Activated CD8-positive, alpha-beta memory T cell treated with anti-CD3 and anti-CD28 coated beads for 36 hours (primary cell): Measurements from ENCODE around the gene MLXIP. TPM values are rescaled to one million over a fixed set of nuclear protein-coding genes. Genes with fewer than 3 reads are reported as not detected.
"Not testable (repeated sequence)": the region's sequence is repeated elsewhere in the genome, so short reads cannot be mapped to it uniquely, and the experiment has no call there.

Source experiments
- CTCF ChIA-PET: fragments of 350-600 bp; sonication (Branson Sonifier 250); formaldehyde crosslinking; loops from one replicate; lab custom pipeline; 2021; ENCODE audit warnings: antibody characterized with exemption; lab: Charles Lee
- POLR2A ChIA-PET: fragments of 350-600 bp; sonication (Branson Sonifier 250); formaldehyde crosslinking; loops from one replicate; lab custom pipeline; 2021; ENCODE audit warnings: antibody characterized with exemption; lab: Charles Lee
- total RNA-seq, 2 experiments: library from RNA; stranded (reverse); gene quantifications; one replicate each; pipeline ENCODE4 v1.2.3, GENCODE V29; 2021

The MLXIP gene
- total RNA-seq, 2 experiments from 2014 or later, result 32.2 to 32.5 TPM

GRCh38 chr12:122104844-122105243 lies 26.3 kb downstream of the MLXIP start:
- ChIA-PET CTCF (interaction anchor here (1.0 to 1.5 kb wide), 3 partner anchors 17 to 57 kb away, joined by 3 to 4 read pairs (median 3); no protein-coding TSS in a partner anchor), POLR2A (interaction anchor here (0.6 to 0.7 kb wide), 2 partner anchors 26 to 1326 kb away, joined by 3 to 4 read pairs; no protein-coding TSS in a partner anchor)

GRCh38 chr12:122105496-122105895 lies 26.9 kb downstream of the MLXIP start:
- ChIA-PET POLR2A (interaction anchor here (0.6 to 0.7 kb wide), 2 partner anchors 26 to 1325 kb away, joined by 3 to 4 read pairs; no protein-coding TSS in a partner anchor), CTCF (interaction anchor here (1.0 to 1.5 kb wide), 4 partner anchors 19 to 77 kb away, joined by 3 to 5 read pairs (median 4); partner anchors contain the start of gene LRRC43)

GRCh38 chr12:122106843-122107242 lies 28.3 kb downstream of the MLXIP start:
- POLR2A ChIA-PET, result no interaction called here
- CTCF ChIA-PET, result interaction anchor here (1.2 to 3.7 kb wide), 4 partner anchors 16 to 60 kb away, joined by 3 to 13 read pairs (median 5); no protein-coding TSS in a partner anchor

GRCh38 chr12:122107261-122107660 lies 28.7 kb downstream of the MLXIP start:
- ChIA-PET POLR2A (no interaction called here), CTCF (interaction anchor here (1.2 to 3.7 kb wide), 4 partner anchors 15 to 60 kb away, joined by 3 to 13 read pairs (median 5); no protein-coding TSS in a partner anchor)

GRCh38 chr12:122111089-122111641 lies 32.6 kb downstream of the MLXIP start:
- POLR2A ChIA-PET, result interaction anchor here (1.5 kb wide), 1 partner anchor 31 kb away, joined by 4 read pairs; no protein-coding TSS in a partner anchor
- CTCF ChIA-PET, result interaction anchor here (0.7 to 1.8 kb wide), 5 partner anchors 9 to 609 kb away, joined by 3 to 5 read pairs (median 3); no protein-coding TSS in a partner anchor

DNA sequence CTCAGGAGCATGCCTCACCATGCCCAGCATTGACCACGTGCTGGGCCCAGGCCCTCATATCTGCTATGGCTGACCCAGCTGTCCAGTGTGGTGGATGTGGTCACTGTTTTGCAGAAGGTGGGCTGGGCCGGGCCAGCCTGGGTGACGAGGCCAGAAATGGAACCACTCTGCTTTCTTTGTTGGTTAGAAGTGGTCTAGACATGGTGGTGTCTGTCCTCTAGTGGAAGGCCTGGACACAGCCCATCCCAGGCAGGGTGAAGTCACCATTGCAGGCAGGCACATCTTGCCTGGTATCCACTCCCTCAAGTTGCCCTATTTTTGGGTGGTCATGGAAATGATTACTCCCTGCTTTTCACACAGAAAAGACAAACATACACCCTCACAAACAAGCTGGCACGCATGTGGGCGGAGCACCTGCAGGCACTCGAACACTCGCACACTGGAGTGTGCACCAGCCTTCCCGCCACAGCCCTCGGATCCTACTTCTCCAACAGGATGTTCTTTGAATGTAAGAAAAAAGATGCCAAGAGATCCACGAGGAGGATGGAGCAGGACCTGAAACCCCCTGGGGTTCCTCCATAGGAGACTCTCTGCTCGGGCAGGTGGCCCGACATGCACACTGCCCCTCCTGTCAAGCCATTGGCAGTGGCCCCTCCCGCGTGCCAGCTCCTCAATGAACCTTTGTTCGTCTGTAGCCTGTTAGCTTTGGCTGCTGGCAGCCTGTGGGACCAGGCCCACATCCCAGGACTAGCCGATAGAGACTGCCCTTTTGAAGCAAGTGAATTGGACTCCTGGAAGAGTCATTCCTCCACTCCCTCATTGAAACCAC lies 38.4 kb downstream of the MLXIP start:
- ChIA-PET POLR2A (no interaction called here), CTCF (no interaction called here)

DNA sequence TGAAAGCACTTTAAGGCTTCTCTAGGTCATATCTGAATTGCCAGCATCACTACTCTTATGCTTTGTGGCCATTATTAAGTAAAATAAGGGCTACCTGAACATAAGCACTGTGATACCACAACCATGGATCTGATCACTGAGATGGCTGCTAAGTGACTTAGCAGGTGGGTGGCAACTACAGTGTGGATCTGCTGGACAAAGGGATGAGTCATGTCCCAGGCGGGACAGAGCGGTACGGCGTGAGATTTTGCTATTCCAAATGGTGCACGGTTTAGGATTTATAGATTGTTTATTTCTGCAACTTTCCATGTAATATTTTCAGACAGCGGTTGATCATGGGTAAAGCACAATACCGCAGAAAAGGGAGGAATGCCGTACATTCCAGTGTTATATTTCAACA lies 39.4 kb downstream of the MLXIP start:
- POLR2A ChIA-PET, result no interaction called here
- CTCF ChIA-PET, result interaction anchor here (2.5 kb wide), 1 partner anchor 64 kb away, joined by 12 read pairs; no protein-coding TSS in a partner anchor

DNA sequence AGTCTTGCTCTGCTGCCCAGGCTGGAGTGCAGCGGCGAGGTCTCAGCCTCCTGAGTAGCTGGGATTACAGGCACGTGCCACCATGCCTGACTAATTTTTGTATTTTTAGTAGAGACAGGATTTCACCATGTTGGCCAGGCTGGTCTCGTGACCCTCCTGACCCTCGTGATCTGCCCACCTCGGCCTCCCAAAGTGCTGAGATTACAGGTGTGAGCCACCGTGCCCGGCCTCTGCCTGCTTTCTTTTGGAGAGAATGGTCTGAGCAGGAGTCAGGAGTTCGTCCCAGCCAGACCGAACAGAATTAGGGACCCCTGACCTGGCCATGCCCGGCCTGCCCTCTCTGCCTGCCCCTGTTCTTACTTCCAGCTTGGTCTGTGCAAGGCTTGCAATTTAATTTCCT lies 42.8 kb downstream of the MLXIP start:
- CTCF ChIA-PET, result interaction anchor here (0.7 to 3.1 kb wide), 2 partner anchors 65 to 91 kb away, joined by 4 to 51 read pairs; no protein-coding TSS in a partner anchor
- POLR2A ChIA-PET, result not testable (repeated sequence)

- CTCF ChIA-PET, result interaction anchor here (0.7 to 3.1 kb wide), 5 partner anchors 17 to 130 kb away, joined by 3 to 51 read pairs (median 5); no protein-coding TSS in a partner anchor
- POLR2A ChIA-PET, result no interaction called here
Observed at GRCh38 chr12:122121745-122122144, 43.2 kb downstream of the MLXIP start.

- CTCF ChIA-PET, result interaction anchor here (0.7 to 3.1 kb wide), 28 partner anchors 9 to 193 kb away, joined by 3 to 51 read pairs (median 4); no protein-coding TSS in a partner anchor
- POLR2A ChIA-PET, result no interaction called here
Observed at GRCh38 chr12:122123051-122123760, 44.6 kb downstream of the MLXIP start.

GRCh38 chr12:122123761-122124145 lies 45.2 kb downstream of the MLXIP start:
- POLR2A ChIA-PET, result no interaction called here

DNA sequence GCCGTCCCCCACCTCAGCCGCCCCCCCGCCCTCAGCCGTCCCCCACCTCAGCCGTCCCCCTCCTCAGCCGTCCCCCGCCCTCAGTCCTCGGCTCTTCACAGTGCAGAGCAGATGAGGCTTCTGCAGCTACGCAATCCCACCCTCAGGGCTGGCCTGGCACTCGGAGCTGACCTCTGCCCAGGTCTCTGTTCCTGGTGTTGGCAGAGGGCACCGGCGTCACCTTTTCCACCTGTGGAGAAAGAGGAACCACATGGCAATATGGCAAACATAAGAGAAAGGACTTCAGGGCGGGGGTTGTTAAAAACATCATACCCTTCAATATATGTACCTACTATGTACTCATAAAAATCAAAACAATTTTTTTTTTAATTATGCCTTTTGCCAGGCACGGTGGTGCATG lies 45.8 kb downstream of the MLXIP start:
- POLR2A ChIA-PET, result no interaction called here
- CTCF ChIA-PET, result interaction anchor here (0.7 to 3.1 kb wide), 5 partner anchors 43 to 140 kb away, joined by 3 to 51 read pairs (median 4); no protein-coding TSS in a partner anchor

More at GRCh38 chr12:122123761-122124145, 45.2 kb downstream of the MLXIP start:
- CTCF ChIA-PET, result interaction anchor here (0.7 to 3.1 kb wide), 22 partner anchors 9 to 194 kb away, joined by 3 to 51 read pairs (median 4); no protein-coding TSS in a partner anchor

DNA sequence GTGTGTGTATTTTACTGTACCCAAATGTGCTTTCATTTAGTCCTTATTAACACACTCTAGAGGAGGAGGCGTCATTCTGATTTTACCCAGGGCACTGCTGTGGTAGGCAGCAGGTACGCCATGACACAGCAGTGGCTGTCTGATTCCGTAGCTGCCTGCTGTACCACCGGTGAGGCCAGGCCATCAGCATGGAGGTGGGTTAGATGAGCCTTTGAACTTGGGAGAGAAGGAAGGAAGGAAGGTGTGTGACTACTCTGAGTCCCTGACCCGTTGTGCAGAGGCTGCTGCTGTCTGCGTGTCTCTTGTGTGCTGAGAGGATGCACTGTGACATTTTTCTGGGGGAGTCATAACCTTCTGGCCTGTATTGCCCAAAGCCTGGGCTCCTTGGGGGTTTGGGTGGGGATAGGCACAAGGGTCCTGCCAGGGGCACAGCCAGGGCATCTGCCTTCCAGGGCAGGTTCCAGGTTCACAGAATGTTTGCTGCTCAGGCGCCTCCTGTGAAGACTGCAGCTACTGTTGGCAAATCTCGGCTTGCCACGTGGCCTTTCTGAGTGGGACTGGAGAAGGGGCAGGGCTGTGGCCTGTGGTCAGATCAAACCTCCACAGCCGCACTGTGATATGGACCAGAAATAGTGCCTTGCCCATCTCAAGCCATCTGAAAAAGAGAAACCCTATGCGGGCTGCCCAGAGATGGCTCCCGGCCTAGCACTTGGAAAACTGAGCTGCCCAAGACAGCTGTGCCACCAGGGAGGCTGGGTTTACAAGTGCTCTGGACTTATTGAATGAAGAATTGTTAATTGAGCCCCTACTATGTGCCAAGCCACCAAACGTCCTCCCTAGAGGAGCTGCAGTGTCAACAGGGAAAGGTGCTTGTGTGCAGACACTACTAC lies 47.1 kb downstream of the MLXIP start:
- ChIA-PET CTCF (interaction anchor here (1.3 kb wide), 1 partner anchor 65 kb away, joined by 3 read pairs; no protein-coding TSS in a partner anchor), POLR2A (no interaction called here)

DNA sequence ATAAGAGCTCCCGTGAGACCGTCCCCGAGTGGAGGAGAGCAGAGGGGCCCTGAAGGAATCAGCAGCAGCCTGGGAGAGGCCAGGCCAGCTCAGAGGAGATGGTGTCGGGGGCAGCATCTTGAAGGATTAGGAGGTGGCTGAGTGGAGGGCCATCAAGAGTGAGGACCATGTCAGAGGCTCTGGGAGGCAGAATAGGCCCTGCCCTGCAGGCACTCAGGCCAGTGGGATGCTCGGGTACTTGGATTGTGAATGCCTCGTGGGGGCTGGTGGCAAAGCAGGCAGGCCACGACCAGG lies 47.7 kb downstream of the MLXIP start:
- CTCF ChIA-PET, result interaction anchor here (1.3 kb wide), 1 partner anchor 64 kb away, joined by 3 read pairs; no protein-coding TSS in a partner anchor
- POLR2A ChIA-PET, result no interaction called here

GRCh38 chr12:122126713-122127597 lies 48.4 kb downstream of the MLXIP start:
- ChIA-PET CTCF (interaction anchor here (1.3 to 1.6 kb wide), 2 partner anchors 64 to 73 kb away, joined by 3 to 5 read pairs; no protein-coding TSS in a partner anchor), POLR2A (no interaction called here)

- POLR2A ChIA-PET, result no interaction called here
- CTCF ChIA-PET, result interaction anchor here (1.6 kb wide), 1 partner anchor 73 kb away, joined by 5 read pairs; no protein-coding TSS in a partner anchor
Observed at GRCh38 chr12:122127839-122128238, 49.3 kb downstream of the MLXIP start.

GRCh38 chr12:122128481-122128880 lies 49.9 kb downstream of the MLXIP start:
- CTCF ChIA-PET, result interaction anchor here (1.6 kb wide), 1 partner anchor 74 kb away, joined by 5 read pairs; no protein-coding TSS in a partner anchor
- POLR2A ChIA-PET, result no interaction called here
